ACC112 (cell line): ENCODE data around the gene PTPRCAP.

Experiments
- H2AFZ ChIP-seq: fragments of 200-600 bp; sonication (generic); one replicate; pipeline ENCODE4 v1.6.0; 2017; ENCODE audit warnings: antibody characterized with exemption, low read length; ENCODE audit not compliant: unreplicated experiment
- H3K27ac ChIP-seq: fragments of 200-600 bp; sonication (generic); 2 replicates; pipeline ENCODE4 v1.5.1; 2014; ENCODE audit warnings: low read depth, mild to moderate bottlenecking, antibody characterized with exemption, low read length, moderate library complexity
- H3K27me3 ChIP-seq: fragments of 200-600 bp; sonication (generic); 2 replicates; pipeline ENCODE4 v1.6.1; 2014; ENCODE audit warnings: mild to moderate bottlenecking, antibody characterized with exemption, low read length, moderate library complexity, mixed read lengths; ENCODE audit not compliant: insufficient read depth
- H3K36me3 ChIP-seq: fragments of 200-600 bp; sonication (generic); 2 replicates; pipeline ENCODE4 v1.6.1; 2016; ENCODE audit warnings: mild to moderate bottlenecking, antibody characterized with exemption, low read length, moderate library complexity, mixed read lengths; ENCODE audit not compliant: insufficient read depth
- H3K4me1 ChIP-seq: fragments of 200-600 bp; sonication (generic); one replicate; pipeline ENCODE4 v1.6.1; 2016; ENCODE audit warnings: low read length, mixed read lengths; ENCODE audit not compliant: insufficient read depth, unreplicated experiment, control insufficient read depth
- H3K4me3 ChIP-seq: fragments of 200-600 bp; sonication (generic); 2 replicates; pipeline ENCODE4 v1.5.1; 2014; ENCODE audit warnings: mild to moderate bottlenecking, low read depth, low read length
- H3K79me2 ChIP-seq: fragments of 200-600 bp; sonication (generic); one replicate; pipeline ENCODE4 v1.6.0; 2016; ENCODE audit warnings: low read length; ENCODE audit not compliant: control insufficient read depth, unreplicated experiment, insufficient read depth

Gene PTPRCAP

DNA sequence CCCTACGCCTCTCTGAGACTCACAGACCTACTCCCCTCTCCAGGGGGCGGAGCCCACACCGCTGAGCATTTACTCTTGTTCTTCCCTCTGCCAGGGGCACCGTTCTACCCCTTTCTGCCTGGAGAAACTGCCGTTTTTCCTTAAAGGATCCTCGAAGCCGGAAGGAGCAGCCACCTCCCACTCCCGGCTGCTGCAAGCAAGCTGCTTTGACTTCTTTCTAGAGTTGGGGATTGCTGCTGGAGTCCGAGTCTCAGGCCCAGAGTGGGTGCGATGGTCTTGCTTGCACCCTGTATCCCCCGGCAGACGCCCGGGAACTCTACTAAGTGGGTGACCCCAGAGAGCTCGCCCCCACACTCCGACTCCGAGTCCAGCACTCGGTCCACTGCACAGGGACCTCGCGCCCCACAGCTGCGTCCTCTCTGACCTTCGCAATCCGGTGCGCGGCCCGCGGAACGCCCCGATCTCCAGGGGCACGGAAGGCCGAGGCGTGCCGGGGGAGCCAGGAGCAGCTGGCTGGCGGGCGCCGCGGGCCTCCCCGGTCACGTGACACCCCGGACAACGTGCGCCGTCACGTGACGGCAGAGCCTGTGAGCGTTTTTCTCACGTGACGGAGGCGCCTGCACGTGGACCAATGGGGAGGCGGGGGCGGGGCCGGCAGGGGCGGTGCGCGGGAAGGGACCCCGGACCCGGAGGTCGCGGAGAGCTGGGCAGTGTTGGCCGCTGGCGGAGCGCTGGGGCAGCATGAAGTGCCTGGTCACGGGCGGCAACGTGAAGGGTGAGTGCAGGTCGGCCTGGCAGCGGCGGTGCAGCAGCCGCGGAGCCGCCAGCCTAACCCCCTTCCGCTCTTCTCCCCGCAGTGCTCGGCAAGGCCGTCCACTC, 45.9 kb downstream of the PTPRCAP start, which contains the start of gene RAD9A:
Gene RAD9A (plus strand): TSS at position 683 of the 879 bp plus-strand sequence. CDS start 59 bp downstream, at position 742.
- Histone ChIP-seq H3K79me2 (no peaks in the 10 kb centered on the region), H2AFZ (peak within 1 kb of the TSS; percentile 78)

DNA sequence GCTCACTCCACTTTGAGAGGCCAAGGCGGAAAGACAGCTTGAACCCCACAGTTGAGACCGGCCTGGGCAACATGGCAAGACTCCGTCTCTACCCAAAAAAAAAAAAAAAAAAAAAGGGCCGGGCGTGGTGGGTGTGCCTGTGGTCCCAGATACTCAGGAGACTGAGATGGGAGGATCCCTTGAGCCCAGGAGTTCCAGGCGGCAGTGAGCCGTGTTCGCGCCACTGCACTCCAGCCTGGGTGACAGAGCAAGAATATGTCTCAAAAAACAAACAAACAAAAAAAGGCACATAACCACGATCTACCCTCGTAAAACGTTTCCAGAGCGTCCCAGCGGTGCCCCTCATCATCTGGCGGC, 46.6 kb downstream of the PTPRCAP start:
- Histone ChIP-seq H3K4me1 (no peaks in the 10 kb centered on the region), H3K27ac (peak overlapping the region; percentile 39; the same call in 1 of the 2 replicates), H3K36me3 (no peaks in the 10 kb centered on the region), H2AFZ (peak overlapping the region; percentile 78), H3K4me3 (peak overlapping the region; percentile 84), H3K27me3 (no peaks in the 10 kb centered on the region), H3K79me2 (no peaks in the 10 kb centered on the region)

More for the DNA sequence above, 45.9 kb downstream of the PTPRCAP start, which contains the start of gene RAD9A:
- Histone ChIP-seq H3K36me3 (no peaks in the 10 kb centered on the region), H3K4me3 (peak within 1 kb of the TSS; percentile 84), H3K27me3 (no peaks in the 10 kb centered on the region), H3K4me1 (no peaks in the 10 kb centered on the region), H3K27ac (peak within 1 kb of the TSS; percentile 50; the same call in 1 of the 2 replicates)

DNA sequence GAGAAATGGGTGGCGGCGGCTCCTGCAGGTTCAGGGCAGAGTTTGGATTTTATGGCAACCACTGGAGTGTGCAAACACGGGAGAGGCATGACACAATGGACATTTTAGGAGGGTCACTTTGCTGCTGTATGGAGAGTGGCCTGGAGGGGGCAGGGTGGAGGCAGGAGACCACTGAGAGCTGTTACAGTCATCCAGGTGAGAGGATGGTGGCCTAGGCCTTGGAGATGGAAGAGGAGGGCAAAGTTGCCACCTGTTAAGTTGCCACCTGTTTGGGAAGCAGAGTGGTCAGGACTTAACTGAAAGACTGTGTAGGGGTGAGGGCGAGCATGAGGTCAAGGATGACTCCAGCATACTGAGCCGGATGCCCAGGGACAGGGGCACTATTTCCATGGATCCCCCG, 48.0 kb downstream of the PTPRCAP start:
- H3K27ac ChIP-seq = no peak overlapping the region
- no peaks in the 10 kb centered on the region for H3K79me2 ChIP-seq
- peaks cover 12% of the 10 kb centered on the region for H3K4me1 ChIP-seq
- H3K36me3 ChIP-seq = no peaks in the 10 kb centered on the region
- no peaks in the 10 kb centered on the region for H3K27me3 ChIP-seq
- no peak overlapping the region for H2AFZ ChIP-seq
- H3K4me3 ChIP-seq = no peak overlapping the region

DNA sequence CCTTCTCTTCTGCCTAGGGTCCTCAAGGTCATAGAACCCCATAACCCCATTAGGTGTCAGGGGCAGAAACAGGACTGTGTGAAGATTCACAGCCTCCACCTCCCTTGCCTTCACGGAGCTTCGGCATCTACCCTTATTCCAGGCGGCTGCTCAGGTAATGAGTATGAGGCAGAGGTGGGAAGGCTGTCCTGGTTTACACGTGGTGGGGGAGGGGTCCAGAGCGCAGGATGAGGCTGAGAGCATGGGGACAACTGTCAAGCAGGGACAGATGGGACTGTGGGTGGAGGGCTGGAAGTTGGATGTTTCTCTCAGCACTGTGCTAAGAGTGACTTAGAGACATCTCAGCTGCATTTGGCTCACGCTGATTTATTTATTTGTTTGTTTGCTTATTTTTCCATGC, 50.0 kb downstream of the PTPRCAP start:
- no peak overlapping the region for H3K4me3 ChIP-seq

DNA sequence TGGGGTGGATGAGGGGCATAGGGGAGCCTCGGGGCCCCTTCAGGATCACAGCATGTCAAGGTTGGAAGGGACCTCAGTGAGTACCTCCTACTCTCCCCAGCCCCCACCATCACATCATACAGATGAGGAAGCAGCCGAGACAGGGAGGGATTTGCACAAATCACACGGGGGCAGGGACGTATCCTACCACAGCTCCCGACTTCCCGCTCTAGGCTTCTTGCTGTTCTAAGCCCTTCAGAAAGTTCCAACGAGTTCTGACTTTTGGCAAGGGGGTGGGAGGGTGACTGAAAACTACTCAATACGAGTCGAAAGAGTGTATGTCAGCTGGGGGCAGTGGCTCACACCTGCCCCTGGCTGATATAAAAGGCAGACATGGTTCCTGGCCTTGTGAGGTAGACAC, 50.4 kb downstream of the PTPRCAP start:
- H3K4me3 ChIP-seq = no peak overlapping the region
- no peaks in the 10 kb centered on the region for H3K27me3 ChIP-seq
- H3K4me1 ChIP-seq = peaks cover 15% of the 10 kb centered on the region
- no peak overlapping the region for H3K27ac ChIP-seq
- no peaks in the 10 kb centered on the region for H3K36me3 ChIP-seq
- H2AFZ ChIP-seq = no peak overlapping the region
- H3K79me2 ChIP-seq = no peaks in the 10 kb centered on the region

More for the DNA sequence above, 50.0 kb downstream of the PTPRCAP start:
- H3K27me3 ChIP-seq = no peaks in the 10 kb centered on the region
- H3K79me2 ChIP-seq = no peaks in the 10 kb centered on the region
- no peak overlapping the region for H2AFZ ChIP-seq
- H3K4me1 ChIP-seq = peaks cover 15% of the 10 kb centered on the region
- no peaks in the 10 kb centered on the region for H3K36me3 ChIP-seq
- H3K27ac ChIP-seq = no peak overlapping the region
